Measurements from ENCODE around the gene BICRA. TPM values are rescaled to one million over a fixed set of nuclear protein-coding genes. Genes with fewer than 3 reads are reported as not detected.

BICRA gene
- total and polyA plus RNA-seq, 9 of the 15 experiments (the other 6 are each of a cell fraction or from before 2014, with no cell fraction given) = 0.01 to 8.8 (median 1.2) TPM

GRCh38 chr19:47745010-47745901, 136.3 kb downstream of the BICRA start, which contains the start of gene NOP53 (continued):
- TF ChIP-seq PREB (CRISPR knock-in tag; IDR thresholded peaks at IDR 0.05) (no peak), KDM4B (IDR thresholded peaks at IDR 0.05; ENCODE audit: borderline replicate concordance in 2 of 2, low read depth in 1 of 2) (no peak; a peak in 1 of 4 replicates), MEF2D (tag; conservative IDR thresholded peaks at IDR 0.05; ENCODE audit: low read depth) (no peak), ZNF318 (IDR thresholded peaks at IDR 0.05; ENCODE audit: borderline replicate concordance in 1 of 2, low read depth in 1 of 2) (no peak), TBL1XR1 (IDR thresholded peaks at IDR 0.05; ENCODE audit: low read length in 2 of 2) (no peak), E2F6 (IDR thresholded peaks at IDR 0.05; ENCODE audit: borderline replicate concordance in 1 of 2, extremely low read depth in 1 of 2, insufficient read depth in 1 of 2, insufficient read length in 1 of 2, low read depth in 1 of 2, low read length in 1 of 2, poor library complexity in 1 of 2, severe bottlenecking in 1 of 2) (peak in 1 of 2 experiments; percentile 20), LCOR (CRISPR knock-in tag; IDR thresholded peaks at IDR 0.05) (peak; percentile 68; the same call in 1 of the 2 replicates), NCOR1 (IDR thresholded peaks at IDR 0.05) (peak; percentile 36; the same call in 1 of the 2 replicates), HNRNPK (IDR thresholded peaks at IDR 0.05; ENCODE audit: low read depth, low read length, poor library complexity, severe bottlenecking) (no peak), ZBTB43 (CRISPR knock-in tag; IDR thresholded peaks at IDR 0.05) (no peak), MAFF (IDR thresholded peaks at IDR 0.05; ENCODE audit: low read length) (no peak), ZNF589 (CRISPR knock-in tag; IDR thresholded peaks at IDR 0.05; ENCODE audit: low read depth) (peak; percentile 86), TARDBP (IDR thresholded peaks at IDR 0.05) (0 out of 2 replicates have a peak, but pooled peaks have one; percentile 22)

All from K562 (cell line).